ENCODE data around the gene S100A4. TPM values are rescaled to one million over a fixed set of nuclear protein-coding genes. Genes with fewer than 3 reads are reported as not detected.
"Not testable (repeated sequence)": the region's sequence is repeated elsewhere in the genome, so short reads cannot be mapped to it uniquely, and the experiment has no call there.

S100A4 gene
- polyA plus RNA-seq, 1 donor from 2014 or later: not detected

DNA sequence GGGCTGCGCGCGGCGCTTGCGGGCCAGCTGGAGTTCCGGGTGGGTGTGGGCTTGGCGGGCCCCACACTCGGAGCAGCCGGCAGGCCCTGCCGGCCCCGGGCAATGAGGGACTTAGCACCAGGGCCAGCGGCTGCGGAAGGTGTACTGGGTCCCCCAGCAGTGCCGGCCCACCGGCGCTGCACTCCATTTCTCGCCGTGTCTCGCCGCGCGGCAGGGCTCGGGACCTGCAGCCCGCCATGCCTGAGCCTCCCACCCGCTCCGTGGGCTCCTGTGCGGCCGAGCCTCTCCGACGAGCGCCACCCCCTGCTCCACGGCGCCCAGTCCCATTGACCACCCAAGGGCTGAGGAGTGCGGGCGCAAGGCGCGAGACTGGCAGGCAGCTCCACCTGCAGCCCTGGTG, 23.8 kb downstream of the S100A4 start:
- H3K9me2 ChIP-seq (ENCODE audit: insufficient read depth, low read length); H3F3A ChIP-seq (ENCODE audit: insufficient read depth, low read length, poor library complexity, severe bottlenecking); H3K27ac ChIP-seq (ENCODE audit: low read length); H3K4me3 ChIP-seq (ENCODE audit: low read length); H3K36me3 ChIP-seq (ENCODE audit: insufficient read depth, low read length); H3K27me3 ChIP-seq (ENCODE audit: insufficient read depth, low read depth, low read length); H2AFZ ChIP-seq (ENCODE audit: low read depth, low read length); H3K9me3 ChIP-seq (ENCODE audit: low read length); H3K79me2 ChIP-seq (replicated peaks; ENCODE audit: insufficient read depth, low read length); H3K9ac ChIP-seq (ENCODE audit: low read length); H4K20me1 ChIP-seq (ENCODE audit: insufficient read depth); H3K4me2 ChIP-seq (ENCODE audit: low read length): not testable (repeated sequence)

DNA sequence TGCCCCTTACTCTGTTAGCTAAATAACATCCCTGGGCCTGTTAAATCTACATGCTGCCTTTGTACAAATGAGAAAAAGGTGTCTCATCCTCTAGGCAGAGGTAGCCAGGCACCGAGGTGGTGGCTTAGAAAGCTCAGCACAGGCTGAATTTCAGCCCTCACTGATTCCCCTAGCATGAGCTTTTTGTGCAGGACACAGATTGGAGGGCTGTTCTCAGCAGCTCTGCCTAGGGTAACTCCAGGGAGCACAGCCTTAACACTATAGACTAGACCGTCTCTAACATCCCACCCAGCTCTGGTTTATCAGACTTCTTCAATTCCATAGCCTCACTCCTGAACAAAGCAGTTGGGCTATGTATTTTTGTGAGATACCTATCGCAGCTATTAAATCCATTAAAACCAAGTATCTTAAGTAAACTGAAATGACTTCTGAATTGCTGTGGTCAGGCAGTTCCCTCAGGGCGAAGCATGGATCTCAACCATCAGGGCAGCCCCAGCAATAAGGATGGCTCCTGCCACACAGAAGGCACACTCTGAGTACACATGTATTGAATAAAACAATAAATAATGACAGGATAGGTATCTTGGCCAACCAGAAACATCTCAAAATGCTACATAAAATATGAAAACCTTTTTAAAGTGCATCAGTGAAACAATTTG, 24.7 kb downstream of the S100A4 start:
- no peaks in the 10 kb centered on the region for H3F3A ChIP-seq (ENCODE audit: insufficient read depth, low read length, poor library complexity, severe bottlenecking)
- H2AFZ ChIP-seq (ENCODE audit: low read depth, low read length): no peak overlapping the region
- H3K79me2 ChIP-seq (replicated peaks; ENCODE audit: insufficient read depth, low read length): no peaks in the 10 kb centered on the region
- H3K27me3 ChIP-seq (ENCODE audit: insufficient read depth, low read depth, low read length): no peaks in the 10 kb centered on the region
- H3K36me3 ChIP-seq (ENCODE audit: insufficient read depth, low read length): no peaks in the 10 kb centered on the region
- no peaks in the 10 kb centered on the region for H4K20me1 ChIP-seq (ENCODE audit: insufficient read depth)
- H3K9me3 ChIP-seq (ENCODE audit: low read length): no peaks in the 10 kb centered on the region
- no peaks in the 10 kb centered on the region for H3K9me2 ChIP-seq (ENCODE audit: insufficient read depth, low read length)
- no peak for TF ChIP-seq RAD21 (conservative IDR thresholded peaks at IDR 0.05)
- TF ChIP-seq SMC3 (conservative IDR thresholded peaks at IDR 0.05; ENCODE audit: poor library complexity): no peak
- no peak for TF ChIP-seq EZH2 (IDR thresholded peaks at IDR 0.05; ENCODE audit: borderline replicate concordance, insufficient read depth, low read length, poor library complexity, severe bottlenecking)
- TF ChIP-seq, protein P1, sequence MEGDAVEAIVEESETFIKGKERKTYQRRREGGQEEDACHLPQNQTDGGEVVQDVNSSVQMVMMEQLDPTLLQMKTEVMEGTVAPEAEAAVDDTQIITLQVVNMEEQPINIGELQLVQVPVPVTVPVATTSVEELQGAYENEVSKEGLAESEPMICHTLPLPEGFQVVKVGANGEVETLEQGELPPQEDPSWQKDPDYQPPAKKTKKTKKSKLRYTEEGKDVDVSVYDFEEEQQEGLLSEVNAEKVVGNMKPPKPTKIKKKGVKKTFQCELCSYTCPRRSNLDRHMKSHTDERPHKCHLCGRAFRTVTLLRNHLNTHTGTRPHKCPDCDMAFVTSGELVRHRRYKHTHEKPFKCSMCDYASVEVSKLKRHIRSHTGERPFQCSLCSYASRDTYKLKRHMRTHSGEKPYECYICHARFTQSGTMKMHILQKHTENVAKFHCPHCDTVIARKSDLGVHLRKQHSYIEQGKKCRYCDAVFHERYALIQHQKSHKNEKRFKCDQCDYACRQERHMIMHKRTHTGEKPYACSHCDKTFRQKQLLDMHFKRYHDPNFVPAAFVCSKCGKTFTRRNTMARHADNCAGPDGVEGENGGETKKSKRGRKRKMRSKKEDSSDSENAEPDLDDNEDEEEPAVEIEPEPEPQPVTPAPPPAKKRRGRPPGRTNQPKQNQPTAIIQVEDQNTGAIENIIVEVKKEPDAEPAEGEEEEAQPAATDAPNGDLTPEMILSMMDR (IDR thresholded peaks at IDR 0.05; ENCODE audit: poor library complexity, severe bottlenecking): no peak
- no peak for TF ChIP-seq MXI1 (conservative IDR thresholded peaks at IDR 0.05; ENCODE audit: poor library complexity, severe bottlenecking)
- TF ChIP-seq, protein P2, sequence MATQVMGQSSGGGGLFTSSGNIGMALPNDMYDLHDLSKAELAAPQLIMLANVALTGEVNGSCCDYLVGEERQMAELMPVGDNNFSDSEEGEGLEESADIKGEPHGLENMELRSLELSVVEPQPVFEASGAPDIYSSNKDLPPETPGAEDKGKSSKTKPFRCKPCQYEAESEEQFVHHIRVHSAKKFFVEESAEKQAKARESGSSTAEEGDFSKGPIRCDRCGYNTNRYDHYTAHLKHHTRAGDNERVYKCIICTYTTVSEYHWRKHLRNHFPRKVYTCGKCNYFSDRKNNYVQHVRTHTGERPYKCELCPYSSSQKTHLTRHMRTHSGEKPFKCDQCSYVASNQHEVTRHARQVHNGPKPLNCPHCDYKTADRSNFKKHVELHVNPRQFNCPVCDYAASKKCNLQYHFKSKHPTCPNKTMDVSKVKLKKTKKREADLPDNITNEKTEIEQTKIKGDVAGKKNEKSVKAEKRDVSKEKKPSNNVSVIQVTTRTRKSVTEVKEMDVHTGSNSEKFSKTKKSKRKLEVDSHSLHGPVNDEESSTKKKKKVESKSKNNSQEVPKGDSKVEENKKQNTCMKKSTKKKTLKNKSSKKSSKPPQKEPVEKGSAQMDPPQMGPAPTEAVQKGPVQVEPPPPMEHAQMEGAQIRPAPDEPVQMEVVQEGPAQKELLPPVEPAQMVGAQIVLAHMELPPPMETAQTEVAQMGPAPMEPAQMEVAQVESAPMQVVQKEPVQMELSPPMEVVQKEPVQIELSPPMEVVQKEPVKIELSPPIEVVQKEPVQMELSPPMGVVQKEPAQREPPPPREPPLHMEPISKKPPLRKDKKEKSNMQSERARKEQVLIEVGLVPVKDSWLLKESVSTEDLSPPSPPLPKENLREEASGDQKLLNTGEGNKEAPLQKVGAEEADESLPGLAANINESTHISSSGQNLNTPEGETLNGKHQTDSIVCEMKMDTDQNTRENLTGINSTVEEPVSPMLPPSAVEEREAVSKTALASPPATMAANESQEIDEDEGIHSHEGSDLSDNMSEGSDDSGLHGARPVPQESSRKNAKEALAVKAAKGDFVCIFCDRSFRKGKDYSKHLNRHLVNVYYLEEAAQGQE (IDR thresholded peaks at IDR 0.05; ENCODE audit: borderline replicate concordance): no peak
- no peak for TF ChIP-seq EP300 (conservative IDR thresholded peaks at IDR 0.05; ENCODE audit: poor library complexity, severe bottlenecking)
- no peak for TF ChIP-seq TAF1 (IDR thresholded peaks at IDR 0.05; ENCODE audit: low read depth)
- TF ChIP-seq POLR2AphosphoS5 (IDR thresholded peaks at IDR 0.05): no peak
- H3K4me2 ChIP-seq (ENCODE audit: low read length): no peak overlapping the region
- H3K4me3 ChIP-seq (ENCODE audit: low read length): no peak overlapping the region
- H3K9ac ChIP-seq (ENCODE audit: low read length): no peak overlapping the region
- no peak overlapping the region for H3K27ac ChIP-seq (ENCODE audit: low read length)

DNA sequence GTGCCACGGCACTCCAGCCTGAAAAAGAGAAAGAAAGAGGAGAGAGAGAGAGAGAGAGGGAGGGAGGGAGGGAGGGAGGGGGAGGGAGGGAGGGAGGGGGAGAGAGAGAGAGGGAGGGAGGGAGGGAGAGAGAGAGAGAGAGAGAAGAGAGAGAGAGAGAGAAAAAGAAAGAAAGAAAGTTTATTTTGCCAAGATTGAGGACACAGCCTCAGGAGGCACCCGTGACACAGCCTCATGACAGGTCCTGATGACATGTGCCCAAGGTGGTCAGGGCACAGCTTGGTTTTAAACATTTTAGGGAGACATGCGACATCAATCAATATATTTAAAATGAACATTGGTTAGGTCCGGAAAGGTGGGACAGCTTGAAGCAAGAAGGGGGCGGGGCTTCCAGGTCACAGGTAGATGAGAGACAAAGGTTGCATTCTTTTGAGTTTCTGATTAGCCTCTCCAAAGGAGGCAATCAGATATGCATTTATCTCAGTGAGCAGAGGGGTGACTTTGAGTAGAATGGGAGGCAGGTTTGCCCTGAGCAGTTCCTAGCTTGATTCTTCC, 25.4 kb downstream of the S100A4 start:
- H3K4me2 ChIP-seq (ENCODE audit: low read length); H4K20me1 ChIP-seq (ENCODE audit: insufficient read depth); H3K9ac ChIP-seq (ENCODE audit: low read length); H3K27ac ChIP-seq (ENCODE audit: low read length); H3K4me3 ChIP-seq (ENCODE audit: low read length); H3F3A ChIP-seq (ENCODE audit: insufficient read depth, low read length, poor library complexity, severe bottlenecking); H3K27me3 ChIP-seq (ENCODE audit: insufficient read depth, low read depth, low read length); H2AFZ ChIP-seq (ENCODE audit: low read depth, low read length); H3K36me3 ChIP-seq (ENCODE audit: insufficient read depth, low read length); H3K9me3 ChIP-seq (ENCODE audit: low read length); H3K79me2 ChIP-seq (replicated peaks; ENCODE audit: insufficient read depth, low read length); H3K9me2 ChIP-seq (ENCODE audit: insufficient read depth, low read length): not testable (repeated sequence)
